NCI-H2227 (cell line): Measurements from ENCODE around the gene TMEM175.

Experiments
- DNase-seq: peaks from one replicate; lab custom pipeline; 2025; ENCODE audit not compliant: unreplicated experiment; lab: John Stamatoyannopoulos, UW

Gene TMEM175

GRCh38 chr4:898869-899555 is 33.2 kb upstream of the TMEM175 start:
- DNase-seq: no peak

GRCh38 chr4:899556-899906 is 32.7 kb upstream of the TMEM175 start:
- DNase-seq: no peak

- no peak for DNase-seq
Observed at GRCh38 chr4:900073-900472, 32.2 kb upstream of the TMEM175 start.

GRCh38 chr4:900721-901120 is 31.5 kb upstream of the TMEM175 start:
- no peak for DNase-seq

GRCh38 chr4:901192-901910 is 30.9 kb upstream of the TMEM175 start:
- no peak for DNase-seq

GRCh38 chr4:903066-904046 is 28.9 kb upstream of the TMEM175 start:
- DNase-seq: no peak

GRCh38 chr4:905485-906338 is 26.5 kb upstream of the TMEM175 start:
- DNase-seq: no peak

GRCh38 chr4:906339-907102 is 25.7 kb upstream of the TMEM175 start:
- DNase-seq: no peak

- DNase-seq: no peak
Observed at GRCh38 chr4:907103-907400, 25.2 kb upstream of the TMEM175 start.

GRCh38 chr4:907691-908425 is 24.4 kb upstream of the TMEM175 start:
- no peak for DNase-seq

- DNase-seq: no peak
Observed at GRCh38 chr4:909131-909571, 23.1 kb upstream of the TMEM175 start.

- no peak for DNase-seq
Observed at GRCh38 chr4:909821-910220, 22.4 kb upstream of the TMEM175 start.

- no peak for DNase-seq
Observed at GRCh38 chr4:910366-911091, 21.7 kb upstream of the TMEM175 start.

- no peak for DNase-seq
Observed at GRCh38 chr4:911221-911751, 21.0 kb upstream of the TMEM175 start.

- no peak for DNase-seq
Observed at GRCh38 chr4:911871-912490, 20.3 kb upstream of the TMEM175 start.

GRCh38 chr4:912548-913279 is 19.5 kb upstream of the TMEM175 start:
- no peak for DNase-seq

GRCh38 chr4:913280-913618 is 19.0 kb upstream of the TMEM175 start:
- DNase-seq: no peak

GRCh38 chr4:914531-914930 is 17.7 kb upstream of the TMEM175 start:
- no peak for DNase-seq
